Heart left ventricle (tissue), 16 donors: ENCODE measurements around the gene DNM3. TPM values are rescaled to one million over a fixed set of nuclear protein-coding genes. Genes with fewer than 3 reads are reported as not detected.

Experiments
- ATAC-seq, 4 donors: fragments of 200-7000 bp; cut with Tn5 transposase; one replicate each; pipeline ENCODE4 v1.9.1; 2020 to 2022; ENCODE audit warnings: moderate library complexity in 4 of 4, mild to moderate bottlenecking in 3 of 4, moderate number of reproducible peaks in 1 of 4
- DNase-seq, 5 donors: peaks; one replicate each; pipeline ENCODE4 v3.0.0-alpha.2; 2020
- H3K27ac ChIP-seq, 12 donors: fragments of 200-600 bp; sonication (generic) in 4 of 12; one replicate each; pipeline versions ENCODE4 v1.5.0 to v1.8.0; 2016 to 2022; ENCODE audit warnings: mild to moderate bottlenecking in 2 of 12
- H3K27me3 ChIP-seq, 9 donors: fragments of 200-600 bp; sonication (generic) in 2 of 9; one replicate each; pipeline versions ENCODE4 v1.5.1 to v1.8.0; 2016 to 2022; ENCODE audit warnings: mild to moderate bottlenecking in 3 of 9
- H3K36me3 ChIP-seq, 9 donors: fragments of 200-600 bp; sonication (generic) in 2 of 9; one replicate each; pipeline versions ENCODE4 v1.5.0 to v1.8.0; 2018 to 2022; ENCODE audit warnings: mild to moderate bottlenecking in 2 of 9
- H3K4me1 ChIP-seq, 12 donors: fragments of 200-600 bp; sonication (generic) in 4 of 12; one replicate each; pipeline versions ENCODE4 v1.5.0 to v1.8.0; 2016 to 2022; ENCODE audit warnings: mild to moderate bottlenecking in 3 of 12
- H3K4me3 ChIP-seq, 12 donors: fragments of 200-600 bp; sonication (generic) in 4 of 12; one replicate each; pipeline versions ENCODE4 v1.5.0 to v1.8.0; 2017 to 2022; ENCODE audit warnings: mild to moderate bottlenecking in 9 of 12, moderate library complexity in 4 of 12
- H3K9me3 ChIP-seq, 12 donors: fragments of 200-600 bp; sonication (generic) in 4 of 12; one replicate each; pipeline versions ENCODE4 v1.5.0 to v1.8.0; 2016 to 2022; ENCODE audit warnings: mild to moderate bottlenecking in 1 of 12
- POLR2A ChIP-seq, 2 donors: fragments of 450-650 bp; IDR thresholded peaks; one replicate each; pipeline ENCODE4 v1.6.1; 2017; ENCODE audit warnings: antibody characterized with exemption in 2 of 2, mild to moderate bottlenecking in 2 of 2, moderate library complexity in 2 of 2
- WGBS, 4 donors: extraction: QIAGEN DNeasy Blood & Tissue Kit in 2 of 4; methylation state at CpG; one replicate each; pipeline versions ENCODE4 v1.1.5 to v1.1.7; 2013 to 2018; 5-methylcytosine and 5-hydroxymethylcytosine counted together
- intact Hi-C, 10 donors: fragments of 100-400 bp; cut with DNase I; formaldehyde crosslinking; loops; one replicate each; pipeline versions ENCODE4 v1.11.1 to v1.14.2; 2022
- polyA plus RNA-seq, 2 donors: library from polyadenylated mRNA; stranded (reverse); fragments of 200-250 nt; gene quantifications; one replicate each; pipeline ENCODE4 v1.2.3, GENCODE V29; 2013
- total RNA-seq, 9 donors: library from RNA; depleted of rRNA in 2 of 9; stranded (reverse); fragments of >200 nt in 2 of 9; fragmentation: NEBNext Ultra II Directional in 3 of 9; extraction: Animal tissue kit (Norgen Biotek cat#: 25700) in 3 of 9; gene quantifications; one replicate each; pipeline versions ENCODE4 v1.1.0 to v1.2.4, GENCODE V29; 2016 to 2023
- TF ChIP-seq, protein P1 (sequence below), 12 donors: fragments of 200-600 bp; sonication (generic) in 4 of 12; IDR thresholded peaks; one replicate each; pipeline versions ENCODE4 v1.5.0 to v1.8.0; 2018 to 2022; ENCODE audit warnings: antibody characterized with exemption in 12 of 12, mild to moderate bottlenecking in 5 of 12
- donor health status: ischemic (EF 13 %, LVEDD 7.1; RV severe dilation, severe dysfunction).
- donor health status: healthy with polysubstance abuse.
- donor health status: DM: no; HTN: yes; CAD: no.
- donor health status: DM: no; HTN: no; CAD: no.
- donor health status: ischemic (EF 25% LVEDD 6.9; RV normal size, moderate dysfunction).
- donor health status: ischemic (EF 25% LVEDD 5.7; RV mildly dilated, moderate dysfunction).
- donor health status: healthy.
- donor health status: DM: yes; HTN: yes; CAD: no.
- donor health status: ischemic (EF 35%, LVEDD 5.7; RV mildly dilated, moderate dysfunction).
- donor health status: nonischemic (EF 11% LVEDD 7.7; RV severe dilation, severe dysfunction).
- donor health status: DM: yes; HTN: yes; CAD: no.
- donor health status: PGD.
- donor health status: ischemic (EF 29% LVEDD 5.4; RV normal size, mild dysfunction).
- donor health status: nonischemic (EF 23%, LVEDD 6.1; RV moderate dilation, normal function).

The DNM3 gene
- total and polyA plus RNA-seq, 11 donors, result 0.44 to 3.9 (median 1.9) TPM

DNA sequence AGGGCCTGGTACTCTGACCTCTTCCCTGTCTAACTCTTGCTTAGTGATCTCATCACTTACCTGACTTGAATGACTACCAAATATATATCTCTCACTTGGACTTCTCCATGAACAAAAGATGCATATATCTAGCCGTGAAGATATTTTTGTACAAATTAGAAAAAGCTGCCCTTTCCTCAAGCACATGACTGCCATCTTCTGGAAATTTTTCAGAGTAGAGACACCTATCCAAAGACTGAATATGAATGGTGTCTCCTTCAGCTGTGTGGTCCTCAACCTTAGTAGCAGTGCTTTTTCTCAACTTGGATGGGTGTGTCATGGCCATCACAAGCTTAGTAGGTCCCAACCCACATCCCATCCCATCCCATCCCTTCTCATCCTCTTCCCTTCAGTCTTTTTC lies 142.3 kb downstream of the DNM3 start:
- H3K27ac ChIP-seq, result no peak overlapping the region
- no peak for TF ChIP-seq POLR2A (IDR thresholded peaks at IDR 0.05)
- TF ChIP-seq, protein P1, sequence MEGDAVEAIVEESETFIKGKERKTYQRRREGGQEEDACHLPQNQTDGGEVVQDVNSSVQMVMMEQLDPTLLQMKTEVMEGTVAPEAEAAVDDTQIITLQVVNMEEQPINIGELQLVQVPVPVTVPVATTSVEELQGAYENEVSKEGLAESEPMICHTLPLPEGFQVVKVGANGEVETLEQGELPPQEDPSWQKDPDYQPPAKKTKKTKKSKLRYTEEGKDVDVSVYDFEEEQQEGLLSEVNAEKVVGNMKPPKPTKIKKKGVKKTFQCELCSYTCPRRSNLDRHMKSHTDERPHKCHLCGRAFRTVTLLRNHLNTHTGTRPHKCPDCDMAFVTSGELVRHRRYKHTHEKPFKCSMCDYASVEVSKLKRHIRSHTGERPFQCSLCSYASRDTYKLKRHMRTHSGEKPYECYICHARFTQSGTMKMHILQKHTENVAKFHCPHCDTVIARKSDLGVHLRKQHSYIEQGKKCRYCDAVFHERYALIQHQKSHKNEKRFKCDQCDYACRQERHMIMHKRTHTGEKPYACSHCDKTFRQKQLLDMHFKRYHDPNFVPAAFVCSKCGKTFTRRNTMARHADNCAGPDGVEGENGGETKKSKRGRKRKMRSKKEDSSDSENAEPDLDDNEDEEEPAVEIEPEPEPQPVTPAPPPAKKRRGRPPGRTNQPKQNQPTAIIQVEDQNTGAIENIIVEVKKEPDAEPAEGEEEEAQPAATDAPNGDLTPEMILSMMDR (IDR thresholded peaks at IDR 0.05), result peak in 10 of 12 donors; percentile 10 to 55 (median 36)
- DNase-seq (no peak), ATAC-seq (no peak)
- H3K9me3 ChIP-seq, result no peaks in the 10 kb centered on the region
- intact Hi-C loops, result loop anchor here in 9 of 10 donors (2.0 to 10.0 kb wide), 5 partner anchors 181 to 341 kb away; no protein-coding TSS in a partner anchor
- no peak overlapping the region for H3K4me3 ChIP-seq
- peaks cover 0 to 8% (median 5%) of the 10 kb centered on the region in 12 donors for H3K4me1 ChIP-seq
- peaks cover 0 to 7% (median 0%) of the 10 kb centered on the region in 9 donors for H3K36me3 ChIP-seq
- WGBS, 4 donors, result 36 to 50% (median 43%) methylated on average over 1 of the region's 1 CpG
- no peaks in the 10 kb centered on the region for H3K27me3 ChIP-seq

DNA sequence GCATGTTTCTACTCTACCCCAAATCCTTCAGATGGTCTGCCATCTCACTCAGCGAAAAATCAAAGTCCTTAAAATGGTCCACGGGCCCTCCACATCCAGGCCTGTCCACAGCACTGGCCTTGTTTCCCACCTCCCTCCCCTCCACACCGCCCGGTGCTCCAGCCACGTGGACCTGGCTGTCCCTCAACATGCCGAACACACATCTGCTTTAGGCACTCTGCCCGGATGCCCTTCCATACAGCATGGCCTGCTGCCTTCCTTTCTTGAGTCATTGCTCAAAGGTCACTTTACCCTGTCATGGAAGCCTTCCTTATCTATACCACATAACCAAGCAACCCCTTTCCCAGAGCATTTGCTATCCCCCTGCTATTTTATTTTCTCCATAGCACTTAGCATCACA lies 143.0 kb downstream of the DNM3 start:
- 47 to 61% (median 51%) methylated on average over 7 of the region's 7 CpGs for WGBS, 4 donors
- no peak for TF ChIP-seq POLR2A (IDR thresholded peaks at IDR 0.05)
- TF ChIP-seq, protein P1 (IDR thresholded peaks at IDR 0.05), result no peak
- peak; percentile 71 to 84 (median 77) for ATAC-seq

DNA sequence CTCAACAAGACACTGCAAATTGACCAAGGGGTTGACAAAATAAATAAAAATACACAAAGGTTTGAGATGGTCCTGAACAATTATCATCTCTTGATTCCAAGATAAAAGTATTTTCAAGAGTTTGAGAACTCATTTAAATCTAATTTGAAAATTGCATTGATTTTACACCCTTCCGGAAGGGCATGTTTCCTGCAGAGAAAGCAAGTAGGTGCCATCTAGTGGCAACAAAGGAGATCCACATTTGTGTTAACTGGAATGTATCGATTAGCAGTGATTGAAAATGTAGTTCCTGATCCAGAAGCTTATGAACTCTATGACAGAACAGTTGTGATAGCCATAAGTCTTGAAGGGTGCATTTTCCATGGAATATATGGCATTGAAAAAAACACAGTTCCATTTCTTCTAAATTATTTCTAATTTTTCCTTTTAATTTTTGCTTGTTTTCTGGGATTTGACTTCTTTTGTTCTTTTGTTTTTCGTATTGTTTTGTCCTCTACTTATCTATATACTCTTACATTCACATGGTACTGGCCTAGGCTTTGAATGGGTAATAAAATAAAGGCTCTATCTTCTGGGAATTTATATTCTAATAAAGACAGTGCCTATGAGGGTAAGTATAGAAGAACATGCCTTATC lies 143.7 kb downstream of the DNM3 start:
- Histone ChIP-seq H3K9me3 (no peaks in the 10 kb centered on the region), H3K27ac (no peak overlapping the region), H3K4me3 (no peak overlapping the region), H3K36me3 (peaks cover 0 to 15% (median 0%) of the 10 kb centered on the region in 9 donors), H3K27me3 (no peaks in the 10 kb centered on the region), H3K4me1 (peaks cover 0 to 8% (median 5%) of the 10 kb centered on the region in 12 donors)
- TF ChIP-seq POLR2A (IDR thresholded peaks at IDR 0.05), result no peak
- TF ChIP-seq, protein P1 (IDR thresholded peaks at IDR 0.05), result peak; percentile 63 to 88 (median 80)
- ATAC-seq, result peak in 1 of 4 donors; percentile 69
- no peak for DNase-seq
- 21 to 22% (median 21%) methylated on average over 3 of the region's 3 CpGs for WGBS, 4 donors
- intact Hi-C loops, result loop anchor here (1.0 to 10.0 kb wide), 6 partner anchors 182 to 343 kb away; no protein-coding TSS in a partner anchor

More for the DNA sequence above, 143.0 kb downstream of the DNM3 start:
- no peak overlapping the region for H3K4me3 ChIP-seq
- peak; percentile 18 to 52 (median 36) for DNase-seq
- H3K36me3 ChIP-seq, result peaks cover 0 to 13% (median 0%) of the 10 kb centered on the region in 9 donors
- H3K4me1 ChIP-seq, result peaks cover 0 to 8% (median 5%) of the 10 kb centered on the region in 12 donors
- H3K9me3 ChIP-seq, result no peaks in the 10 kb centered on the region
- H3K27me3 ChIP-seq, result no peaks in the 10 kb centered on the region
- H3K27ac ChIP-seq, result no peak overlapping the region
- intact Hi-C loops, result loop anchor here (2.0 to 10.0 kb wide), 5 partner anchors 181 to 342 kb away; no protein-coding TSS in a partner anchor

DNA sequence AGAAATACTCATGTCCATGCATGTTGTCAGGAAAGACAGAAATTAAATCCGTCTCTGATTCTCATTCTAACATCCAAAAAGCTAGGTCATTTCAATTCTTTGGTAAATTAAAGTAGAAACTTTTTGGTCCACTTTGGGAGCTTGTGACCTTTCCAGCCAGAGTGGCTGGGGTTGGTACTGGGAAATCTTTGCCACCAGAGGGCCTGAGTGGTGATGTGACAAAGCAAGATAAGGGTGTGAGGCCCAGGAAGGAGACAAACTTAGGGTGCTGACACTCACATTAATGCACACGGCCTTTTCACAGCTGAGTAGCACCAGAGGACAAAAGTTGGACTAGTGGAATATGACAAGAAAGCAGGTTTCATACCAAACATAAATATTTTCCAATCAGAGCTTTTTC lies 144.3 kb downstream of the DNM3 start:
- peak in 2 of 5 donors; percentile 8 to 26 for DNase-seq
- ATAC-seq, result peak in 2 of 4 donors; percentile 46 to 54
- Histone ChIP-seq H3K36me3 (peaks cover 0 to 15% (median 0%) of the 10 kb centered on the region in 9 donors), H3K27me3 (no peaks in the 10 kb centered on the region), H3K27ac (no peak overlapping the region), H3K4me3 (no peak overlapping the region), H3K9me3 (no peaks in the 10 kb centered on the region), H3K4me1 (peaks cover 0 to 8% (median 5%) of the 10 kb centered on the region in 12 donors)
- intact Hi-C loops, result loop anchor here in 8 of 10 donors (1.0 to 10.0 kb wide), 5 partner anchors 183 to 341 kb away; no protein-coding TSS in a partner anchor
- TF ChIP-seq, protein P1 (IDR thresholded peaks at IDR 0.05), result no peak
- no peak for TF ChIP-seq POLR2A (IDR thresholded peaks at IDR 0.05)
- 53 to 59% (median 53%) methylated on average over 2 of the region's 2 CpGs for WGBS, 4 donors
